ENCODE data around the gene MAP1LC3B2. TPM values are rescaled to one million over a fixed set of nuclear protein-coding genes. Genes with fewer than 3 reads are reported as not detected.

MAP1LC3B2 gene
- total RNA-seq, 1 experiment from 2014 or later = 1.5 TPM

- Histone ChIP-seq H3K56ac (ENCODE audit: insufficient read length, low read depth, low read length) (no peak overlapping the region), H2BK5ac (ENCODE audit: insufficient read length, low read length) (no peak overlapping the region), H4K20me1 (ENCODE audit: control insufficient read depth, insufficient read depth, insufficient read length) (no peaks in the 10 kb centered on the region), H3K4ac (ENCODE audit: low read depth, low read length) (no peak overlapping the region), H3K9ac (ENCODE audit: extremely low read depth, insufficient read length, low read length) (no peak overlapping the region), H3K4me1 (ENCODE audit: insufficient read depth, low read length) (no peaks in the 10 kb centered on the region), H2AK5ac (ENCODE audit: insufficient read length, low read length) (no peak overlapping the region), H3K4me2 (ENCODE audit: insufficient read depth, insufficient read length, low read length) (no peak overlapping the region), H3K14ac (ENCODE audit: insufficient read depth, low read length) (no peak overlapping the region), H3K27ac (ENCODE audit: insufficient read length, low read depth, low read length) (no peak overlapping the region), H2BK12ac (ENCODE audit: insufficient read length, low read depth, low read length) (no peak overlapping the region), H3K9me3 (ENCODE audit: control insufficient read depth, low read depth, low read length) (no peaks in the 10 kb centered on the region), H2BK120ac (ENCODE audit: low read depth, low read length, poor library complexity, severe bottlenecking) (no peak overlapping the region), H2AFZ (ENCODE audit: low read length) (no peak overlapping the region), H4K8ac (replicated peaks; ENCODE audit: insufficient read length, low read depth, low read length) (no peak overlapping the region), H2BK20ac (ENCODE audit: low read depth, low read length, poor library complexity, severe bottlenecking) (no peak overlapping the region), H3K79me2 (ENCODE audit: insufficient read depth, low read length) (no peaks in the 10 kb centered on the region), H4K5ac (ENCODE audit: insufficient read length, low read depth, low read length) (no peak overlapping the region), H3T11ph (ENCODE audit: low read length) (no peak overlapping the region), H3K18ac (ENCODE audit: insufficient read length, low read depth, low read length) (no peak overlapping the region), H3K23ac (ENCODE audit: insufficient read length, low read depth, low read length) (no peak overlapping the region), H2BK15ac (ENCODE audit: low read depth, low read length) (no peak overlapping the region), H3K23me2 (ENCODE audit: insufficient read length, low read depth, low read length, poor library complexity, severe bottlenecking) (no peaks in the 10 kb centered on the region), H4K91ac (ENCODE audit: insufficient read length, low read depth, low read length) (no peak overlapping the region), H3K27me3 (ENCODE audit: insufficient read depth, low read length) (no peaks in the 10 kb centered on the region), H3K79me1 (ENCODE audit: insufficient read depth, low read depth, low read length, poor library complexity, severe bottlenecking) (no peaks in the 10 kb centered on the region)
- Mint-ChIP-seq H3K36me3 (ENCODE audit: insufficient read depth in 1 of 3, low read depth in 3 of 3) (peaks cover 3 to 23% (median 3%) of the 10 kb centered on the region in 3 experiments; a peak in 6 of 7 replicates), H3K4me3 (no peak overlapping the region), H3K27me3 (ENCODE audit: low read depth) (peaks cover 2% of the 10 kb centered on the region; the same call in 1 of the 2 replicates), H3K27ac (no peak overlapping the region), H3K9me3 (peaks cover 16 to 17% of the 10 kb centered on the region in 2 experiments), H3K4me1 (peaks cover 13 to 14% of the 10 kb centered on the region in 2 experiments)
- DNase-seq = no peak
- no peak for TF ChIP-seq CTCF (conservative IDR thresholded peaks at IDR 0.05)
- no CpG with 5 or more reads among the region's 1 CpG for WGBS (ENCODE audit: extremely low coverage, insufficient read length, low lambda C conversion rate)
These were observed 4.1 kb downstream of the MAP1LC3B2 start for GRCh38 chr12:116563262-116563661.
